GM12875 (cell line): Measurements from ENCODE around the gene RUNX2.

Experiments
- H3K4me3 ChIP-seq: one replicate; pipeline ENCODE4 v1.5.1; 2011; ENCODE audit warnings: low read depth, low read length, control low read depth
- TF ChIP-seq, protein P1 (sequence below): IDR thresholded peaks from 2 replicates; pipeline ENCODE4 v1.5.1; 2011; ENCODE audit warnings: low read depth, mild to moderate bottlenecking, control low read depth, inconsistent platforms, low read length, moderate library complexity, borderline replicate concordance; ENCODE audit not compliant: insufficient read depth

Gene RUNX2

GRCh38 chr6:45483501-45483900 is 155.4 kb downstream of the RUNX2 start:
- TF ChIP-seq, protein P1, sequence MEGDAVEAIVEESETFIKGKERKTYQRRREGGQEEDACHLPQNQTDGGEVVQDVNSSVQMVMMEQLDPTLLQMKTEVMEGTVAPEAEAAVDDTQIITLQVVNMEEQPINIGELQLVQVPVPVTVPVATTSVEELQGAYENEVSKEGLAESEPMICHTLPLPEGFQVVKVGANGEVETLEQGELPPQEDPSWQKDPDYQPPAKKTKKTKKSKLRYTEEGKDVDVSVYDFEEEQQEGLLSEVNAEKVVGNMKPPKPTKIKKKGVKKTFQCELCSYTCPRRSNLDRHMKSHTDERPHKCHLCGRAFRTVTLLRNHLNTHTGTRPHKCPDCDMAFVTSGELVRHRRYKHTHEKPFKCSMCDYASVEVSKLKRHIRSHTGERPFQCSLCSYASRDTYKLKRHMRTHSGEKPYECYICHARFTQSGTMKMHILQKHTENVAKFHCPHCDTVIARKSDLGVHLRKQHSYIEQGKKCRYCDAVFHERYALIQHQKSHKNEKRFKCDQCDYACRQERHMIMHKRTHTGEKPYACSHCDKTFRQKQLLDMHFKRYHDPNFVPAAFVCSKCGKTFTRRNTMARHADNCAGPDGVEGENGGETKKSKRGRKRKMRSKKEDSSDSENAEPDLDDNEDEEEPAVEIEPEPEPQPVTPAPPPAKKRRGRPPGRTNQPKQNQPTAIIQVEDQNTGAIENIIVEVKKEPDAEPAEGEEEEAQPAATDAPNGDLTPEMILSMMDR: no peak
- H3K4me3 ChIP-seq: no peak overlapping the region

DNA sequence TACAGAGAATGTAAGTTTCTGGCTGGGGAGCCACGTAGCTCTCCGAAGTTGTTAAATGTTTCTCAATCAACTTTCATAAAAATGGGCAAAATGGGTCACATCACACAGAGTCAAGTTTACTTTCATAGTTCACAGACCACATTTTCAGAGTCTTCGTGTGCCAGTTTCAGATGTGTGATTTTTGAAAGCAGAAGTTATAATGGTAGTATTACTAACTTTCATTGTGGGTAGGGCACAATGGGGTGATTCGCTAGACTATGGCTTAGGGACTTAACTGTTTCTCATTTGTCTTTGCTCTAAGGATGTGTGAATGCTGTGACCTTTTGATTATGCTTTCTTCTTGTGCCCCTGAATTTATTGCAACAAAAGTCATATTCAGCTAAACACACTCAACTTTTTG is 158.6 kb downstream of the RUNX2 start:
- TF ChIP-seq, protein P1: no peak
- no peak overlapping the region for H3K4me3 ChIP-seq

- no peak overlapping the region for H3K4me3 ChIP-seq
- TF ChIP-seq, protein P1: no peak
Measured at GRCh38 chr6:45487645-45488044, 159.5 kb downstream of the RUNX2 start.

DNA sequence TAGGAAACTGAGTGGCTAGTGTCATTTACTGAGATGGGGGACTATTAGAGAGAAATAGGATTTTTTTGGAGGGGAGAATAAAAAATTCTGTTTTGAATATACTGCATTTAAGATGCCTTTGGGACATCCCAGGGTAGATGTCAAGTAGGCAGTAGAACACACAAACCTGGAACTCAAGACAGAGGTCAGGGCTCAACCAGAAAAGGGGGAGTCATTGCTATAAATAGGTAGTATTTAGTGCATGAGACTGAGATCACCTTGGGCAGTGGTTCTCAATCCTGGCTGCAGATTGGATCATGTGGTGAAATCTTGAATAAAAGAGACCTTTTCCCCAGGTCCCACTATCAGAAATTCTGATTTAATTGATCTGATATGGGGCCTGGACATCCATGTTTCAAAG is 160.1 kb downstream of the RUNX2 start:
- no peak overlapping the region for H3K4me3 ChIP-seq
- TF ChIP-seq, protein P1: no peak

DNA sequence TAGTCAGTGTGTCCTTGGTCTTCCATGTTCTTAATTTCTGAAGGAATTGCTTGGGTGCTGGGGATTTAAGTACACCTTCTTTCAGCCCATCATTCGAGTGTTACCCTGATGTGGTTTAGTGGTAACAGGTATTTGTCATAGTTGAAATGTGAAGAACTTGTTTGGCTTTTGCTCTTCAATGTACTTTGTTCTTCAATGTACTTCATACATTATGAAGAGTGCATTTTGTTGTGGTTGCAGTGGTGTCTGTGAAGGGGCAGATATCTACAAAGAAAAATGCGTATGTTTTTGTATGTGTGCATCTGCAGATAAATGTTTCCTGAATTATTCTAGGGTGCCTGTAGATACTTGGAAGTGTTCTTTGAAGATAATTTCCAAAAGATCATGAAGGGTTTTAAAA is 160.8 kb downstream of the RUNX2 start:
- TF ChIP-seq, protein P1: no peak
- no peak overlapping the region for H3K4me3 ChIP-seq

GRCh38 chr6:45491048-45491735 is 163.1 kb downstream of the RUNX2 start:
- no peak overlapping the region for H3K4me3 ChIP-seq
- TF ChIP-seq, protein P1: no peak

DNA sequence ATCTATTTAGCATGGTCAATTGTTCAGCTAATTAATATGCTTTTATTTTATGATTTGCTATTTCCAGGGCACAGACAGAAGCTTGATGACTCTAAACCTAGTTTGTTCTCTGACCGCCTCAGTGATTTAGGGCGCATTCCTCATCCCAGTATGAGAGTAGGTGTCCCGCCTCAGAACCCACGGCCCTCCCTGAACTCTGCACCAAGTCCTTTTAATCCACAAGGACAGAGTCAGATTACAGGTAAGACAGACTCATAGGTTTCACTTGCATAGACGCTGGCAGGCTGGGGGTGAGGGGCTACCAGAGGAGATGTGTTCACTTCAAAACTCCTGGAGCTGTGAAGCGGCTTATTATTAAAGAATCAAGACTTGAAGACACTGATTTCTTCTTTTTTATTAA is 163.7 kb downstream of the RUNX2 start:
- H3K4me3 ChIP-seq: no peak overlapping the region
- TF ChIP-seq, protein P1: no peak
